IMR-90 (cell line): Measurements from ENCODE around the gene CD28. TPM values are rescaled to one million over a fixed set of nuclear protein-coding genes. Genes with fewer than 3 reads are reported as not detected.

Experiments
- ATAC-seq: fragments of 200-7000 bp; cut with Tn5 transposase; 2 replicates; pipeline ENCODE4 v1.9.1; 2020; ENCODE audit warnings: low read depth, mild to moderate bottlenecking, moderate library complexity
- BruUV-seq: library from RNA; stranded (reverse); fragments of 400-500 nt; replicated peaks from 2 replicates; lab custom pipeline; 2021; lab: Mats Ljungman, UMichigan
- CTCF ChIA-PET: fragments of 300-600 bp; formaldehyde crosslinking; extraction: SDS; loops from one replicate; lab custom pipeline; 2021; ENCODE audit warnings: antibody characterized with exemption; lab: Yijun Ruan, JAX
- POLR2A ChIA-PET: fragments of 300-600 bp; sonication (Branson Sonifier 250); formaldehyde crosslinking; loops from one replicate; lab custom pipeline; 2022; ENCODE audit warnings: antibody characterized with exemption; ENCODE audit not compliant: unreplicated experiment; lab: Charles Lee
- DNase-seq: peaks from one replicate; pipeline ENCODE4 v3.0.0; 2013
- H2AFZ ChIP-seq: replicated peaks from 2 replicates; pipeline ENCODE3; 2013; ENCODE audit warnings: low read length, mild to moderate bottlenecking; ENCODE audit not compliant: poor library complexity
- H2AK5ac ChIP-seq: 2 replicates; pipeline ENCODE4 v1.6.1; 2013; ENCODE audit warnings: low read depth, low read length, inconsistent platforms
- H2AK9ac ChIP-seq: replicated peaks from 2 replicates; pipeline ENCODE3; 2013; ENCODE audit warnings: mild to moderate bottlenecking, low read depth, low read length, moderate library complexity; ENCODE audit not compliant: poor library complexity
- H2BK120ac ChIP-seq: 2 replicates; pipeline ENCODE4 v1.6.1; 2013; ENCODE audit warnings: low read depth, low read length, inconsistent platforms
- H2BK15ac ChIP-seq: 3 replicates; pipeline ENCODE4 v1.6.1; 2013; ENCODE audit warnings: low read depth, low read length, inconsistent platforms
- H2BK20ac ChIP-seq: 2 replicates; pipeline ENCODE4 v1.6.1; 2013; ENCODE audit warnings: low read depth, mild to moderate bottlenecking, inconsistent platforms, low read length, moderate library complexity
- H2BK5ac ChIP-seq: 2 replicates; pipeline ENCODE4 v1.6.1; 2013; ENCODE audit warnings: mild to moderate bottlenecking, low read depth, low read length, inconsistent platforms; ENCODE audit not compliant: poor library complexity, severe bottlenecking
- H3K14ac ChIP-seq: replicated peaks from 2 replicates; pipeline ENCODE4 v1.6.1; 2013; ENCODE audit warnings: low read depth, low read length, inconsistent platforms
- H3K18ac ChIP-seq: 2 replicates; pipeline ENCODE4 v1.6.1; 2013; ENCODE audit warnings: low read depth, low read length, control low read depth
- H3K23ac ChIP-seq: 2 replicates; pipeline ENCODE4 v1.6.1; 2013; ENCODE audit warnings: low read depth, low read length, inconsistent platforms
- H3K27ac ChIP-seq: 2 replicates; pipeline ENCODE4 v1.5.1; 2013; ENCODE audit warnings: mild to moderate bottlenecking, control low read depth, low read length; ENCODE audit not compliant: insufficient read depth
- H3K27me3 ChIP-seq: 2 replicates; pipeline ENCODE4 v1.6.1; 2013; ENCODE audit warnings: low read length; ENCODE audit not compliant: control insufficient read depth, insufficient read depth
- H3K36me3 ChIP-seq: 2 replicates; pipeline ENCODE4 v1.6.1; 2013; ENCODE audit warnings: low read length, mixed read lengths; ENCODE audit not compliant: control insufficient read depth, insufficient read depth
- H3K4ac ChIP-seq: 2 replicates; pipeline ENCODE4 v1.6.1; 2013; ENCODE audit warnings: low read depth, low read length, inconsistent platforms
- H3K4me1 ChIP-seq: 2 replicates; pipeline ENCODE4 v1.6.1; 2013; ENCODE audit warnings: low read length, mixed read lengths; ENCODE audit not compliant: control insufficient read depth, insufficient read depth
- H3K4me2 ChIP-seq: 2 replicates; pipeline ENCODE4 v1.6.1; 2013; ENCODE audit warnings: low read depth, mild to moderate bottlenecking, control low read depth, low read length, moderate library complexity
- H3K4me3 ChIP-seq: 2 replicates; pipeline ENCODE4 v1.5.1; 2013; ENCODE audit warnings: low read depth, mild to moderate bottlenecking, control low read depth, low read length, moderate library complexity; ENCODE audit not compliant: insufficient read depth
- H3K56ac ChIP-seq: 2 replicates; pipeline ENCODE4 v1.6.1; 2013; ENCODE audit warnings: low read length, inconsistent platforms; ENCODE audit not compliant: insufficient read depth; ENCODE audit errors: extremely low read depth
- H3K79me1 ChIP-seq, 2 experiments: 2 replicates each; pipeline ENCODE4 v1.6.1; 2013; ENCODE audit warnings: low read length in 2 of 2, inconsistent platforms in 1 of 2, low read depth in 1 of 2
- H3K9ac ChIP-seq: 2 replicates; pipeline ENCODE4 v1.6.1; 2013; ENCODE audit warnings: low read depth, low read length, control low read depth
- H3K9me1 ChIP-seq: 2 replicates; pipeline ENCODE4 v1.6.1; 2013; ENCODE audit warnings: low read length, inconsistent platforms; ENCODE audit not compliant: insufficient read depth
- H3K9me3 ChIP-seq: 2 replicates; pipeline ENCODE4 v1.6.1; 2013; ENCODE audit warnings: low read length; ENCODE audit not compliant: control insufficient read depth, insufficient read depth
- H4K20me1 ChIP-seq: 2 replicates; pipeline ENCODE4 v1.6.1; 2013; ENCODE audit warnings: low read length, inconsistent platforms; ENCODE audit not compliant: insufficient read depth
- H4K5ac ChIP-seq: 2 replicates; pipeline ENCODE4 v1.6.1; 2013; ENCODE audit warnings: mild to moderate bottlenecking, low read depth, low read length, control low read depth
- H4K8ac ChIP-seq, 2 experiments: 2 replicates each; pipeline ENCODE4 v1.6.1; 2013; ENCODE audit warnings: low read depth in 2 of 2, low read length in 2 of 2, control low read depth in 1 of 2, inconsistent platforms in 1 of 2
- H4K91ac ChIP-seq: 2 replicates; pipeline ENCODE4 v1.6.1; 2013; ENCODE audit warnings: low read depth, low read length, inconsistent platforms; ENCODE audit not compliant: insufficient read depth
- BHLHE40 ChIP-seq: fragments of 150-350 bp; IDR thresholded peaks from 2 replicates; pipeline ENCODE4 v1.6.1; 2016; ENCODE audit warnings: mild to moderate bottlenecking, low read depth, low read length
- CEBPB ChIP-seq: IDR thresholded peaks from 2 replicates; pipeline ENCODE4 v1.6.1; 2012; ENCODE audit warnings: low read depth, low read length, improper control_type of control experiment
- CTCF ChIP-seq: conservative IDR thresholded peaks from 2 replicates; pipeline ENCODE4 v1.5.1; 2012; ENCODE audit warnings: mild to moderate bottlenecking, low read depth, low read length, improper control_type of control experiment
- ELK1 ChIP-seq: fragments of 150-350 bp; IDR thresholded peaks from 2 replicates; pipeline ENCODE4 v1.6.1; 2016; ENCODE audit warnings: low read depth, mild to moderate bottlenecking, low read length, moderate library complexity, borderline replicate concordance
- FOS ChIP-seq: fragments of 150-350 bp; IDR thresholded peaks from 2 replicates; pipeline ENCODE4 v1.6.1; 2016; ENCODE audit warnings: low read depth, low read length
- MXI1 ChIP-seq: IDR thresholded peaks from 2 replicates; pipeline ENCODE4 v1.6.1; 2012; ENCODE audit warnings: low read depth, mild to moderate bottlenecking, low read length, moderate library complexity, borderline replicate concordance
- NFE2L2 ChIP-seq: fragments of 150-350 bp; IDR thresholded peaks from 2 replicates; pipeline ENCODE4 v1.6.1; 2016; ENCODE audit warnings: low read depth, mild to moderate bottlenecking, low read length
- POLR2A ChIP-seq: IDR thresholded peaks from 2 replicates; pipeline ENCODE4 v1.6.1; 2012; ENCODE audit warnings: mild to moderate bottlenecking, low read depth, low read length
- RAD21 ChIP-seq: IDR thresholded peaks from 2 replicates; pipeline ENCODE4 v1.6.1; 2012; ENCODE audit warnings: low read length, improper control_type of control experiment
- RCOR1 ChIP-seq: IDR thresholded peaks from 2 replicates; pipeline ENCODE4 v1.6.1; 2012; ENCODE audit warnings: mild to moderate bottlenecking, low read length, improper control_type of control experiment; ENCODE audit not compliant: insufficient replicate concordance
- RFX5 ChIP-seq: IDR thresholded peaks from 2 replicates; pipeline ENCODE4 v1.8.0; 2012; ENCODE audit warnings: low read depth, mild to moderate bottlenecking, low read length, moderate library complexity
- SMC3 ChIP-seq: fragments of 150-350 bp; IDR thresholded peaks from 2 replicates; pipeline ENCODE4 v1.6.1; 2016; ENCODE audit warnings: low read depth, mild to moderate bottlenecking, antibody characterized with exemption, low read length, moderate library complexity
- USF2 ChIP-seq: fragments of 150-350 bp; IDR thresholded peaks from 2 replicates; pipeline ENCODE4 v1.6.1; 2017; ENCODE audit warnings: mild to moderate bottlenecking, antibody characterized with exemption, low read length, low read depth
- WGBS, 2 experiments: methylation state at CpG; one replicate each; pipeline versions ENCODE4 v1.1.5 to v1.1.7; 2013; ENCODE audit warnings: missing lambda C conversion rate in 2 of 2; ENCODE audit not compliant: insufficient read length in 1 of 2; ENCODE audit errors: extremely low coverage in 2 of 2; 5-methylcytosine and 5-hydroxymethylcytosine counted together
- dilution Hi-C: fragments of 300-500 bp; cut with HindIII; formaldehyde crosslinking; loops from one replicate; pipeline ENCODE4 v1.14.3; 2018; ENCODE audit warnings: low sequenced_read_pairs; ENCODE audit not compliant: unreplicated experiment
- in situ Hi-C: fragments of 300-500 bp; cut with MboI; formaldehyde crosslinking; loops from 3 replicates; pipeline ENCODE4 v1.14.3; 2019; ENCODE audit warnings: low sequenced_read_pairs, inconsistent platforms, mixed read lengths
- intact Hi-C: fragments of 100-400 bp; cut with micrococcal nuclease; formaldehyde crosslinking; loops from 2 replicates; pipeline ENCODE4 v1.10.0; 2022
- polyA plus RNA-seq, 3 experiments: library from polyadenylated mRNA; depleted of rRNA; stranded (reverse); fragments of >200 nt; gene quantifications; 2 replicates each; pipeline ENCODE4 v1.2.3, GENCODE V29; 2012; ENCODE audit warnings: low replicate concordance in 1 of 3
- total RNA-seq: library from RNA; depleted of rRNA; stranded (reverse); fragments of >200 nt; gene quantifications from 2 replicates; pipeline ENCODE4 v1.2.3, GENCODE V29; 2012

CD28 gene
- total and polyA plus RNA-seq, 2 of the 4 experiments (the other 2 are of a cell fraction) = not detected

- no peaks in the 10 kb centered on the region for H3K36me3 ChIP-seq
- ATAC-seq (no peak), DNase-seq (no peak)
- H2AK9ac ChIP-seq = no peak overlapping the region
- in situ Hi-C loops (no loop called here), intact Hi-C loops (no loop called here), dilution Hi-C loops (no loop called here)
- ChIA-PET POLR2A (no interaction called here), CTCF (no interaction called here)
- no peak overlapping the region for H2BK120ac ChIP-seq
- peaks cover 3% of the 10 kb centered on the region; the same call in 1 of the 2 replicates for H3K4me1 ChIP-seq
- peaks cover 3% of the 10 kb centered on the region for H3K27me3 ChIP-seq
- H3K9me1 ChIP-seq = no peaks in the 10 kb centered on the region
- no peak overlapping the region for H2BK15ac ChIP-seq
- H3K4me3 ChIP-seq = no peak overlapping the region
- H2BK20ac ChIP-seq = no peak overlapping the region
- no peaks in the 10 kb centered on the region for H3K79me1 ChIP-seq
- no peak overlapping the region for H3K18ac ChIP-seq
- H4K8ac ChIP-seq = no peak overlapping the region
- WGBS, 2 experiments = 100% methylated on average over 1 of the region's 3 CpGs; no CpG with 5 or more reads in 1 of the 2 experiments
- H3K23ac ChIP-seq = no peak overlapping the region
- no peak overlapping the region for H3K4me2 ChIP-seq
- no peak overlapping the region for H3K9ac ChIP-seq
- H4K20me1 ChIP-seq = no peaks in the 10 kb centered on the region
- no peak overlapping the region for H2AFZ ChIP-seq
- H3K14ac ChIP-seq = no peak overlapping the region
- H3K27ac ChIP-seq = no peak overlapping the region
- TF ChIP-seq NFE2L2 (no peak), RAD21 (no peak), RFX5 (no peak), USF2 (no peak), RCOR1 (no peak), SMC3 (no peak), BHLHE40 (no peak), CEBPB (no peak), ELK1 (no peak), CTCF (no peak), FOS (no peak), MXI1 (no peak), POLR2A (no peak)
- H2AK5ac ChIP-seq = no peak overlapping the region
- no peak overlapping the region for H2BK5ac ChIP-seq
- H4K91ac ChIP-seq = no peak overlapping the region
- no peak overlapping the region for H3K4ac ChIP-seq
- no peak overlapping the region for H3K56ac ChIP-seq
- peaks cover 4% of the 10 kb centered on the region for H3K9me3 ChIP-seq
- no TSS peak for BruUV-seq
- H4K5ac ChIP-seq = no peak overlapping the region
Observed at GRCh38 chr2:203672856-203673255, 33.6 kb upstream of the CD28 start.
